ENCODE results near the gene HGD. TPM values are rescaled to one million over a fixed set of nuclear protein-coding genes. Genes with fewer than 3 reads are reported as not detected.

Gene HGD
- total and polyA plus RNA-seq, 10 of the 15 experiments (the other 5 are each of a cell fraction or from before 2014, with no cell fraction given), result 0.18 to 0.81 (median 0.40) TPM; not detected in 6

DNA sequence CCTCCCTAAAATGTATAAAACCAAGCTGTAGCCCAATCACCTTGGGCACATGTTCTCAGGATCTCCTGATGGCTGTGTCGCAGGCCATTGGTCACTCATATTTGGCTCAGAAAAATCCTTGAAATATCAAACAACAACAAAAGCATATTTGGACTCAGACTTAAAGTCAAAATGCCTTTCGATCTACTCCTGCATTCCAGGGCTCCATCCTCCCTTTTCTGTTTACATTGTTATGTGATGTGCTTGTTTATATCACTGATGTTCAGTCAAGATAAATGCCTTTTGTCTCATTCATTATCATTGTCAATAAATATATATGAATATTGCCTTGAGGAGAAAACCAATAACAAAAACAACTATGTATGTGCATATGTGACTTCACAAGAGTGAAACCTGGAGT is 31.7 kb downstream of the HGD start (continued):
- TF ChIP-seq, protein P1, sequence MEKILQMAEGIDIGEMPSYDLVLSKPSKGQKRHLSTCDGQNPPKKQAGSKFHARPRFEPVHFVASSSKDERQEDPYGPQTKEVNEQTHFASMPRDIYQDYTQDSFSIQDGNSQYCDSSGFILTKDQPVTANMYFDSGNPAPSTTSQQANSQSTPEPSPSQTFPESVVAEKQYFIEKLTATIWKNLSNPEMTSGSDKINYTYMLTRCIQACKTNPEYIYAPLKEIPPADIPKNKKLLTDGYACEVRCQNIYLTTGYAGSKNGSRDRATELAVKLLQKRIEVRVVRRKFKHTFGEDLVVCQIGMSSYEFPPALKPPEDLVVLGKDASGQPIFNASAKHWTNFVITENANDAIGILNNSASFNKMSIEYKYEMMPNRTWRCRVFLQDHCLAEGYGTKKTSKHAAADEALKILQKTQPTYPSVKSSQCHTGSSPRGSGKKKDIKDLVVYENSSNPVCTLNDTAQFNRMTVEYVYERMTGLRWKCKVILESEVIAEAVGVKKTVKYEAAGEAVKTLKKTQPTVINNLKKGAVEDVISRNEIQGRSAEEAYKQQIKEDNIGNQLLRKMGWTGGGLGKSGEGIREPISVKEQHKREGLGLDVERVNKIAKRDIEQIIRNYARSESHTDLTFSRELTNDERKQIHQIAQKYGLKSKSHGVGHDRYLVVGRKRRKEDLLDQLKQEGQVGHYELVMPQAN (conservative IDR thresholded peaks at IDR 0.05), result no peak
- TF ChIP-seq STAT1 (conservative IDR thresholded peaks at IDR 0.05), result no peak
- TF ChIP-seq, protein P2, sequence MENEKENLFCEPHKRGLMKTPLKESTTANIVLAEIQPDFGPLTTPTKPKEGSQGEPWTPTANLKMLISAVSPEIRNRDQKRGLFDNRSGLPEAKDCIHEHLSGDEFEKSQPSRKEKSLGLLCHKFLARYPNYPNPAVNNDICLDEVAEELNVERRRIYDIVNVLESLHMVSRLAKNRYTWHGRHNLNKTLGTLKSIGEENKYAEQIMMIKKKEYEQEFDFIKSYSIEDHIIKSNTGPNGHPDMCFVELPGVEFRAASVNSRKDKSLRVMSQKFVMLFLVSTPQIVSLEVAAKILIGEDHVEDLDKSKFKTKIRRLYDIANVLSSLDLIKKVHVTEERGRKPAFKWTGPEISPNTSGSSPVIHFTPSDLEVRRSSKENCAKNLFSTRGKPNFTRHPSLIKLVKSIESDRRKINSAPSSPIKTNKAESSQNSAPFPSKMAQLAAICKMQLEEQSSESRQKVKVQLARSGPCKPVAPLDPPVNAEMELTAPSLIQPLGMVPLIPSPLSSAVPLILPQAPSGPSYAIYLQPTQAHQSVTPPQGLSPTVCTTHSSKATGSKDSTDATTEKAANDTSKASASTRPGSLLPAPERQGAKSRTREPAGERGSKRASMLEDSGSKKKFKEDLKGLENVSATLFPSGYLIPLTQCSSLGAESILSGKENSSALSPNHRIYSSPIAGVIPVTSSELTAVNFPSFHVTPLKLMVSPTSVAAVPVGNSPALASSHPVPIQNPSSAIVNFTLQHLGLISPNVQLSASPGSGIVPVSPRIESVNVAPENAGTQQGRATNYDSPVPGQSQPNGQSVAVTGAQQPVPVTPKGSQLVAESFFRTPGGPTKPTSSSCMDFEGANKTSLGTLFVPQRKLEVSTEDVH (IDR thresholded peaks at IDR 0.05; ENCODE audit: low read depth, partially characterized antibody), result no peak
- TF ChIP-seq MYC (IDR thresholded peaks at IDR 0.05; ENCODE audit: insufficient read depth, insufficient read length, insufficient replicate concordance, low read length, severe bottlenecking), result no peak

DNA sequence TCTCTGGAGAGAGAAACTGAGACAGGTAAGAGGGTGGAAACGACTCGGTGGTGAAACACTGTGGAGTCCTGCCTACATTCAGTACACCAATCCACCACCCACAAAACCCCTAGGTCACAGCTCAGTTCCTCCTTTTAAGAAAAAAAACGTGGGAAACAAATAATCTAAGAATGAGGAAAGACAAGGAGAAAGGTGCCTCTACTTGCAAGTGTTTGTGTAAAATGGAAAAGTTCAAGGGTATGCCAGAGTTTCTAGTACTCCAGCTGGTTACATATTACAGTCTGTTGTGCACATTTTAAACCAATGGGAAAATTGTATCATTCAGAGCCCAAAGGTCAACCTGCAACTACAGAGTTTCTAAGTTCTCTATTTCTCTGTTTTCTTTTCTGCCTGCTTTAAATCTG is 32.2 kb downstream of the HGD start:
- POLR2A ChIA-PET, result no interaction called here
- H3K9ac ChIP-seq (ENCODE audit: control insufficient read depth, insufficient read depth, low read length), result no peak overlapping the region
- in situ Hi-C loops (cut with MboI) (no loop called here), intact Hi-C loops (cut with micrococcal nuclease; ENCODE audit: unreplicated experiment) (no loop called here)
- H3K27ac ChIP-seq (ENCODE audit: control insufficient read depth, insufficient read depth), result no peak overlapping the region
- FAIRE-seq (no peak), ATAC-seq (peak; percentile 36; the same call in 1 of the 3 replicates), DNase-seq (ENCODE audit: low read depth, low spot score) (no peak)
- H3K4me2 ChIP-seq (ENCODE audit: control insufficient read depth, insufficient read depth), result no peak overlapping the region
- H3K36me3 ChIP-seq (ENCODE audit: control insufficient read depth in 2 of 2, insufficient read depth in 2 of 2, low read length in 1 of 2), result no peaks in the 10 kb centered on the region
- H4K20me1 ChIP-seq (ENCODE audit: control insufficient read depth, insufficient read depth), result no peaks in the 10 kb centered on the region
- no peaks in the 10 kb centered on the region for H3K79me2 ChIP-seq (ENCODE audit: control insufficient read depth, insufficient read depth, low read length)
- BruUV-seq (replicated peaks), result no TSS peak
- no peak overlapping the region for H2AFZ ChIP-seq (ENCODE audit: control insufficient read depth, low read depth, low read length)
- no peaks in the 10 kb centered on the region for H3K27me3 ChIP-seq (replicated peaks in 1 of 2; ENCODE audit: control insufficient read depth in 2 of 2, insufficient read depth in 2 of 2, low read length in 1 of 2)
- no peaks in the 10 kb centered on the region for H3K4me1 ChIP-seq (ENCODE audit: control insufficient read depth, insufficient read depth, low read length)
- SMC1A ChIA-PET (ENCODE audit: uncharacterized antibody, unreplicated experiment), result interaction anchor here (0.8 to 2.2 kb wide), 7 partner anchors 9 to 167 kb away, joined by 3 to 6 read pairs (median 3); no protein-coding TSS in a partner anchor
- 39% methylated on average over 3 of the region's 3 CpGs for WGBS (ENCODE audit: insufficient coverage, insufficient replicate concordance, low lambda C conversion rate, missing lambda C conversion rate)
- no peaks in the 10 kb centered on the region for H3K9me3 ChIP-seq (replicated peaks; ENCODE audit: control insufficient read depth, insufficient read depth, low read length)
- H3K4me3 ChIP-seq, result no peak overlapping the region
- RAD21 ChIA-PET (ENCODE audit: unreplicated experiment), result interaction anchor here (1.1 to 3.4 kb wide), 3 partner anchors 11 to 53 kb away, joined by 3 to 12 read pairs (median 4); partner anchors contain the start of gene NDUFB4
- CTCF ChIA-PET, result interaction anchor here (0.9 to 2.5 kb wide), 3 partner anchors 16 to 145 kb away, joined by 4 to 13 read pairs (median 5); no protein-coding TSS in a partner anchor
- peak; percentile 62; the same call in 1 of the 2 replicates for TF ChIP-seq RFX5 (IDR thresholded peaks at IDR 0.05; ENCODE audit: low read depth, low read length)
- no peak for TF ChIP-seq BHLHE40 (IDR thresholded peaks at IDR 0.05; ENCODE audit: borderline replicate concordance in 1 of 2, low read depth in 2 of 2, low read length in 1 of 2)
- TF ChIP-seq SREBF2 (IDR thresholded peaks at IDR 0.05; ENCODE audit: low read length), result no peak
- 0 out of 2 replicates have a peak, but pooled peaks have one; percentile 53 for TF ChIP-seq NR2F1 (conservative IDR thresholded peaks at IDR 0.05)
- TF ChIP-seq, protein P3, sequence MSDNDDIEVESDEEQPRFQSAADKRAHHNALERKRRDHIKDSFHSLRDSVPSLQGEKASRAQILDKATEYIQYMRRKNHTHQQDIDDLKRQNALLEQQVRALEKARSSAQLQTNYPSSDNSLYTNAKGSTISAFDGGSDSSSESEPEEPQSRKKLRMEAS (IDR thresholded peaks at IDR 0.05; ENCODE audit: low read depth, low read length), result no peak
- TF ChIP-seq RAD51 (IDR thresholded peaks at IDR 0.05), result no peak
- TF ChIP-seq, protein P4, sequence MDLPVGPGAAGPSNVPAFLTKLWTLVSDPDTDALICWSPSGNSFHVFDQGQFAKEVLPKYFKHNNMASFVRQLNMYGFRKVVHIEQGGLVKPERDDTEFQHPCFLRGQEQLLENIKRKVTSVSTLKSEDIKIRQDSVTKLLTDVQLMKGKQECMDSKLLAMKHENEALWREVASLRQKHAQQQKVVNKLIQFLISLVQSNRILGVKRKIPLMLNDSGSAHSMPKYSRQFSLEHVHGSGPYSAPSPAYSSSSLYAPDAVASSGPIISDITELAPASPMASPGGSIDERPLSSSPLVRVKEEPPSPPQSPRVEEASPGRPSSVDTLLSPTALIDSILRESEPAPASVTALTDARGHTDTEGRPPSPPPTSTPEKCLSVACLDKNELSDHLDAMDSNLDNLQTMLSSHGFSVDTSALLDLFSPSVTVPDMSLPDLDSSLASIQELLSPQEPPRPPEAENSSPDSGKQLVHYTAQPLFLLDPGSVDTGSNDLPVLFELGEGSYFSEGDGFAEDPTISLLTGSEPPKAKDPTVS (IDR thresholded peaks at IDR 0.05; ENCODE audit: low read depth, low read length), result no peak
- no peak for TF ChIP-seq STAT3 (IDR thresholded peaks at IDR 0.05; ENCODE audit: low read depth, low read length)
- no peak for TF ChIP-seq SIN3A (IDR thresholded peaks at IDR 0.05; ENCODE audit: low read depth, low read length)
- TF ChIP-seq IKZF1 (conservative IDR thresholded peaks at IDR 0.05), result peak; percentile 27; the same call in 1 of the 2 replicates
- TF ChIP-seq JUNB (IDR thresholded peaks at IDR 0.05), result no peak
- TF ChIP-seq CEBPB (IDR thresholded peaks at IDR 0.05; ENCODE audit: borderline replicate concordance in 1 of 2, low read depth in 2 of 2, low read length in 2 of 2), result no peak
- peak; percentile 60 for TF ChIP-seq SPI1 (IDR thresholded peaks at IDR 0.05; ENCODE audit: borderline replicate concordance, insufficient read depth, low read depth, low read length)

Data from GM12878 (cell line).